ENCODE results near the gene CRACR2B.

GRCh38 chr11:861105-861479 is 33.4 kb downstream of the CRACR2B start:
- TF ChIP-seq POLR2A (IDR thresholded peaks at IDR 0.05) (no peak), EP300 (IDR thresholded peaks at IDR 0.05) (no peak)
- TF ChIP-seq, protein P1, sequence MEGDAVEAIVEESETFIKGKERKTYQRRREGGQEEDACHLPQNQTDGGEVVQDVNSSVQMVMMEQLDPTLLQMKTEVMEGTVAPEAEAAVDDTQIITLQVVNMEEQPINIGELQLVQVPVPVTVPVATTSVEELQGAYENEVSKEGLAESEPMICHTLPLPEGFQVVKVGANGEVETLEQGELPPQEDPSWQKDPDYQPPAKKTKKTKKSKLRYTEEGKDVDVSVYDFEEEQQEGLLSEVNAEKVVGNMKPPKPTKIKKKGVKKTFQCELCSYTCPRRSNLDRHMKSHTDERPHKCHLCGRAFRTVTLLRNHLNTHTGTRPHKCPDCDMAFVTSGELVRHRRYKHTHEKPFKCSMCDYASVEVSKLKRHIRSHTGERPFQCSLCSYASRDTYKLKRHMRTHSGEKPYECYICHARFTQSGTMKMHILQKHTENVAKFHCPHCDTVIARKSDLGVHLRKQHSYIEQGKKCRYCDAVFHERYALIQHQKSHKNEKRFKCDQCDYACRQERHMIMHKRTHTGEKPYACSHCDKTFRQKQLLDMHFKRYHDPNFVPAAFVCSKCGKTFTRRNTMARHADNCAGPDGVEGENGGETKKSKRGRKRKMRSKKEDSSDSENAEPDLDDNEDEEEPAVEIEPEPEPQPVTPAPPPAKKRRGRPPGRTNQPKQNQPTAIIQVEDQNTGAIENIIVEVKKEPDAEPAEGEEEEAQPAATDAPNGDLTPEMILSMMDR (IDR thresholded peaks at IDR 0.05) = no peak
